Astrocyte (in vitro differentiated cells and primary cell): Measurements from ENCODE around the gene CADPS.

ENCODE experiments used
- EZH2 ChIP-seq: IDR thresholded peaks from 2 replicates; pipeline ENCODE4 v1.6.1; 2012; ENCODE audit warnings: mild to moderate bottlenecking, low read length, inconsistent platforms; ENCODE audit not compliant: insufficient read depth
- TF ChIP-seq, protein P1 (sequence below): IDR thresholded peaks from 2 replicates; pipeline ENCODE4 v1.5.1; 2011; ENCODE audit warnings: low read depth, mild to moderate bottlenecking, inconsistent platforms, low read length, moderate library complexity; ENCODE audit not compliant: insufficient read depth

DNA sequence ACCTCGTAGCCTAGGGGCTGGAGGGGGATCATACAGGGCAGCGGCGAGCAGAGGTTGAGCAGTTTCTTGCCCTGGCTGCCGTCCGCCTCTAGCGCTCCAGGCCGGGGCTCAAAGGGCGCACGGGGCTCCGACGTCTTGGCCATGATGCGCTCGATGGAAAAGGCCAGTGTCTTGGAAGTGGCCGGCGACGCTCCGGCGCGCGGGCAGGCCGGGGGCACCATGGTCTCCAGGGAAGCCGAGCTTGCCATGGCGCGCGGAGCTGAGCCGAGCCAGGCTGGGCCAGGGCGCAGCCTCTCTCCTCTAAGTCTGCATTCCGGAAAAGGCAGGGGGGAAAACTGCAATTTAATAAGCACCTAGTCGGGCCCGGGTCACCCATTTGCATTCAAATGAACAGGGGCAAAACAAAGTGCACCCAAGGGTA lies 502.6 kb downstream of the CADPS start:
- TF ChIP-seq, protein P1, sequence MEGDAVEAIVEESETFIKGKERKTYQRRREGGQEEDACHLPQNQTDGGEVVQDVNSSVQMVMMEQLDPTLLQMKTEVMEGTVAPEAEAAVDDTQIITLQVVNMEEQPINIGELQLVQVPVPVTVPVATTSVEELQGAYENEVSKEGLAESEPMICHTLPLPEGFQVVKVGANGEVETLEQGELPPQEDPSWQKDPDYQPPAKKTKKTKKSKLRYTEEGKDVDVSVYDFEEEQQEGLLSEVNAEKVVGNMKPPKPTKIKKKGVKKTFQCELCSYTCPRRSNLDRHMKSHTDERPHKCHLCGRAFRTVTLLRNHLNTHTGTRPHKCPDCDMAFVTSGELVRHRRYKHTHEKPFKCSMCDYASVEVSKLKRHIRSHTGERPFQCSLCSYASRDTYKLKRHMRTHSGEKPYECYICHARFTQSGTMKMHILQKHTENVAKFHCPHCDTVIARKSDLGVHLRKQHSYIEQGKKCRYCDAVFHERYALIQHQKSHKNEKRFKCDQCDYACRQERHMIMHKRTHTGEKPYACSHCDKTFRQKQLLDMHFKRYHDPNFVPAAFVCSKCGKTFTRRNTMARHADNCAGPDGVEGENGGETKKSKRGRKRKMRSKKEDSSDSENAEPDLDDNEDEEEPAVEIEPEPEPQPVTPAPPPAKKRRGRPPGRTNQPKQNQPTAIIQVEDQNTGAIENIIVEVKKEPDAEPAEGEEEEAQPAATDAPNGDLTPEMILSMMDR = no peak
- TF ChIP-seq EZH2 = peak; percentile 85
